GM18498 (cell line): ENCODE measurements around the gene KRT15.
"Not testable (repeated sequence)": the region's sequence is repeated elsewhere in the genome, so short reads cannot be mapped to it uniquely, and the experiment has no call there.

ENCODE experiments used
- ATAC-seq: cut with Tn5 transposase; IDR thresholded peaks from one replicate; pipeline ENCODE4 v1.9.1; 2021; ENCODE audit warnings: mild to moderate bottlenecking, moderate library complexity; ENCODE audit not compliant: unreplicated experiment

Gene KRT15

GRCh38 chr17:41544935-41545334, 26.2 kb upstream of the KRT15 start:
- no peak for ATAC-seq

GRCh38 chr17:41544491-41544892, 25.8 kb upstream of the KRT15 start:
- ATAC-seq, result no peak

GRCh38 chr17:41542786-41543185, 24.1 kb upstream of the KRT15 start:
- ATAC-seq, result not testable (repeated sequence)

- ATAC-seq, result no peak
Measured at GRCh38 chr17:41542357-41542756, 23.7 kb upstream of the KRT15 start.

GRCh38 chr17:41540921-41541625, 22.4 kb upstream of the KRT15 start:
- no peak for ATAC-seq

- ATAC-seq, result no peak
Measured at GRCh38 chr17:41539979-41540701, 21.4 kb upstream of the KRT15 start.

- ATAC-seq, result no peak
Measured at GRCh38 chr17:41539071-41539492, 20.4 kb upstream of the KRT15 start.

GRCh38 chr17:41538565-41538991, 19.9 kb upstream of the KRT15 start:
- no peak for ATAC-seq

GRCh38 chr17:41537990-41538389, 19.3 kb upstream of the KRT15 start:
- no peak for ATAC-seq

GRCh38 chr17:41537614-41537954, 18.9 kb upstream of the KRT15 start:
- no peak for ATAC-seq

GRCh38 chr17:41536741-41537613, 18.3 kb upstream of the KRT15 start:
- no peak for ATAC-seq

GRCh38 chr17:41535764-41536481, 17.2 kb upstream of the KRT15 start:
- ATAC-seq, result no peak

- no peak for ATAC-seq
Measured at GRCh38 chr17:41534899-41535546, 16.3 kb upstream of the KRT15 start.

- ATAC-seq, result no peak
Measured at GRCh38 chr17:41533613-41534012, 14.9 kb upstream of the KRT15 start.

- no peak for ATAC-seq
Measured at GRCh38 chr17:41532947-41533570, 14.4 kb upstream of the KRT15 start.

GRCh38 chr17:41531993-41532392, 13.3 kb upstream of the KRT15 start:
- no peak for ATAC-seq

GRCh38 chr17:41530062-41531048, 11.7 kb upstream of the KRT15 start:
- no peak for ATAC-seq

- ATAC-seq, result no peak
Measured at GRCh38 chr17:41529491-41529915, 10.8 kb upstream of the KRT15 start.

GRCh38 chr17:41528959-41529353, 10.3 kb upstream of the KRT15 start:
- no peak for ATAC-seq
